Fibroblast of the aortic adventitia (primary cell): Measurements from ENCODE around the gene BAZ2B. TPM values are rescaled to one million over a fixed set of nuclear protein-coding genes. Genes with fewer than 3 reads are reported as not detected.

ENCODE experiments used
- DNase-seq: peaks from one replicate; pipeline ENCODE4 v3.0.0-alpha.2; 2010; ENCODE audit warnings: low read depth
- H3K4me3 ChIP-seq: 2 replicates; pipeline ENCODE4 v1.5.1; 2011; ENCODE audit warnings: low read depth, mild to moderate bottlenecking, control low read depth, low read length, moderate library complexity
- total RNA-seq: library from RNA; depleted of rRNA; stranded (reverse); fragments of >200 nt; gene quantifications from 2 replicates; pipeline ENCODE4 v1.2.3, GENCODE V29; 2012; ENCODE audit warnings: low replicate concordance
- TF ChIP-seq, protein P1 (sequence below): IDR thresholded peaks from 2 replicates; pipeline ENCODE4 v1.5.1; 2011; ENCODE audit warnings: mild to moderate bottlenecking, low read length, control low read depth, inconsistent platforms; ENCODE audit not compliant: insufficient read depth

BAZ2B gene
- total RNA-seq, 1 donor, result 72.3 TPM

DNA sequence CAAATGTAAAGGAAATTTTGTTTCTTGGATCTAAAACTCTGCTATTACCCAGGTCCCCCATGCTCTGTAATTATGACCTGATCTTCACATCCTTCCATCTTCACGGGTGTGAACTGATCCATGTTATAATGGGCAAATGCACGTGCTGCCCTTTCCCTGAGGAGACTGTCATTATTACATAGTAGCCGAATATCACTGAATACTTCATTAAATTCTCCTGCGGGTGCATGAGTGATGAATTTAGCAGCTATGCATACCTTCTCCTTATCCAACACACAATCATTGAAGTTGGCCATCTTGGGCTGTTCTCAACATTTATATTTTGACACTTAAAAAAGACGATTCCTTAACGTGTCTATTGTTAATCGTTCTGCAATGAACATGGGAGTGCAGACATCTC lies 153.4 kb downstream of the BAZ2B start:
- no peak overlapping the region for H3K4me3 ChIP-seq
- TF ChIP-seq, protein P1, sequence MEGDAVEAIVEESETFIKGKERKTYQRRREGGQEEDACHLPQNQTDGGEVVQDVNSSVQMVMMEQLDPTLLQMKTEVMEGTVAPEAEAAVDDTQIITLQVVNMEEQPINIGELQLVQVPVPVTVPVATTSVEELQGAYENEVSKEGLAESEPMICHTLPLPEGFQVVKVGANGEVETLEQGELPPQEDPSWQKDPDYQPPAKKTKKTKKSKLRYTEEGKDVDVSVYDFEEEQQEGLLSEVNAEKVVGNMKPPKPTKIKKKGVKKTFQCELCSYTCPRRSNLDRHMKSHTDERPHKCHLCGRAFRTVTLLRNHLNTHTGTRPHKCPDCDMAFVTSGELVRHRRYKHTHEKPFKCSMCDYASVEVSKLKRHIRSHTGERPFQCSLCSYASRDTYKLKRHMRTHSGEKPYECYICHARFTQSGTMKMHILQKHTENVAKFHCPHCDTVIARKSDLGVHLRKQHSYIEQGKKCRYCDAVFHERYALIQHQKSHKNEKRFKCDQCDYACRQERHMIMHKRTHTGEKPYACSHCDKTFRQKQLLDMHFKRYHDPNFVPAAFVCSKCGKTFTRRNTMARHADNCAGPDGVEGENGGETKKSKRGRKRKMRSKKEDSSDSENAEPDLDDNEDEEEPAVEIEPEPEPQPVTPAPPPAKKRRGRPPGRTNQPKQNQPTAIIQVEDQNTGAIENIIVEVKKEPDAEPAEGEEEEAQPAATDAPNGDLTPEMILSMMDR, result no peak
- DNase-seq, result no peak

GRCh38 chr2:159462201-159462785 lies 154.1 kb downstream of the BAZ2B start:
- DNase-seq, result no peak
- TF ChIP-seq, protein P1, result no peak
- no peak overlapping the region for H3K4me3 ChIP-seq

- no peak overlapping the region for H3K4me3 ChIP-seq
- DNase-seq, result no peak
- TF ChIP-seq, protein P1, result no peak
These were observed 155.3 kb downstream of the BAZ2B start for GRCh38 chr2:159461076-159461475.

DNA sequence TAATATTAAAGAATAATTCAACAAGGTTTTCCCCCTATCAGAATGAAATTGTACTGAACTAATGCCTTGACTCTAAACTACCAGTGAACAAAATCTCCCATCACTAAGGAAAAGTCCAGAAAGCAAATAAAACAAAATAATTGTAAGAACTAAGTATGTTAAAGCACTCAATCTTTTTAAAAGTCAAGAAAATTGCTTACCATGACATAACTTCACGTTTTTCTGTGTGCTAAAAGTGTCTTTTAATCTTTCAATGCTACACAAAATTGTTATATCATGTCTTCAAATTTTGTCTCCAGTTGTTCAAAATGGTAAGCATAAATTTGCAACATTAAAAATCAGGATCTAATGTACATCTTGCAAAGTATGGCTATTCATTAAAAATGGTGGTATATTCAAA lies 156.1 kb downstream of the BAZ2B start:
- no peak overlapping the region for H3K4me3 ChIP-seq
- TF ChIP-seq, protein P1, result no peak
- DNase-seq, result no peak

GRCh38 chr2:159459279-159459678 lies 157.1 kb downstream of the BAZ2B start:
- TF ChIP-seq, protein P1, result no peak
- no peak for DNase-seq

GRCh38 chr2:159457589-159457988 lies 158.8 kb downstream of the BAZ2B start:
- H3K4me3 ChIP-seq, result no peak overlapping the region
- TF ChIP-seq, protein P1, result no peak
- DNase-seq, result no peak

More at GRCh38 chr2:159459279-159459678, 157.1 kb downstream of the BAZ2B start:
- H3K4me3 ChIP-seq, result no peak overlapping the region
